Brain pericyte (primary cell): ENCODE data around the gene SYCE1.
"Not testable (repeated sequence)": the region's sequence is repeated elsewhere in the genome, so short reads cannot be mapped to it uniquely, and the experiment has no call there.

Experiments
- DNase-seq: peaks from one replicate; pipeline ENCODE4 v3.0.0-alpha.2; 2012; ENCODE audit warnings: low read depth, low spot score

The SYCE1 gene, protein sequence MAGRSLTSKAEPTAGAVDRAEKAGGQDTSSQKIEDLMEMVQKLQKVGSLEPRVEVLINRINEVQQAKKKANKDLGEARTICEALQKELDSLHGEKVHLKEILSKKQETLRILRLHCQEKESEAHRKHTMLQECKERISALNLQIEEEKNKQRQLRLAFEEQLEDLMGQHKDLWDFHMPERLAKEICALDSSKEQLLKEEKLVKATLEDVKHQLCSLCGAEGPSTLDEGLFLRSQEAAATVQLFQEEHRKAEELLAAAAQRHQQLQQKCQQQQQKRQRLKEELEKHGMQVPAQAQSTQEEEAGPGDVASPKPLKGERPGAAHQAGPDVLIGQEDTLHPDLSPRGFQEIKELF

DNA sequence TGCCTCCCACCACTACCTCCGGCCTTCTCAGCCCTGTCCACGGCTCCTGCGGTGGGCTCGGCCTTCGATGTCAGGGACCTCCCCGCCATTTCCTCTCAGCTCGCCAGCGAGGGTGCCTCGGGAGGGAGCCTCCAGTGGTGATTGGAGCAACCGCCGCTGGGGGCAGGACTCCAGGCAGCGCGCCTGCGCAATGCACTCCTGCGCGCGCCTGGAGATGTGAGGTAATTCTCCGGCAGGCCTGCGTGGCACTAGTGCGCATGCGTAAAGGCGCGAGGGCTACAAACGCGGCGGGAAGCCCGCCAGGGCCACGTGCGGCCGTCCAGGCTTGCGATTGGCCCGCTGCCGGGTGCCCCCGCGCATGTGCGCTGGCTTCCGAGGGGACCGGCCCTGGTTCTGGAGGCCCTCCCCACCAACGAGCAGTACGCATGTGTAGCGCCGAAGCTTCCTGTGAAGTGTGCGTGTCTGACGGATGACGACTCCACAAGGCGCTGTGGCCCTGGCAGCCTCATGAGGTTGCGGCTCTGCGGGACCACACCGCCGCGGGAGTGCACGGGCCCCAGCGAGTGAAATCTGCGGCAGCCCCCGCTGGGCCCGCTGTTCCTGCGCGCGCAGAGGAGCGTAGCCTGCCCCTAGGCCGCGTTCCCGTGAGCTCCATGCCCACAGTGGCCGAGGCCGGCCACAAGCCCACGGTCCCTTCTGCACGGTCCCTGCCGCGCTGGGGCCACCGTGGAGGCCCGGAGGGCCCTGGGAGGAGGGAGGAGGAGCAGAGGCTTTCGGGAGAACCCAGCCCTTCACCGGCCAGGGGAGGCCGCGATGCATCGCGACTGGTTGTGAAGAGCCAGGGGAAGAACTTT, at the start of gene SYCE1:
SYCE1 (minus strand) TSS at position 143 of the 854 bp plus-strand sequence; CDS start at position 89, 54 bp downstream.
- no peak for DNase-seq

DNA sequence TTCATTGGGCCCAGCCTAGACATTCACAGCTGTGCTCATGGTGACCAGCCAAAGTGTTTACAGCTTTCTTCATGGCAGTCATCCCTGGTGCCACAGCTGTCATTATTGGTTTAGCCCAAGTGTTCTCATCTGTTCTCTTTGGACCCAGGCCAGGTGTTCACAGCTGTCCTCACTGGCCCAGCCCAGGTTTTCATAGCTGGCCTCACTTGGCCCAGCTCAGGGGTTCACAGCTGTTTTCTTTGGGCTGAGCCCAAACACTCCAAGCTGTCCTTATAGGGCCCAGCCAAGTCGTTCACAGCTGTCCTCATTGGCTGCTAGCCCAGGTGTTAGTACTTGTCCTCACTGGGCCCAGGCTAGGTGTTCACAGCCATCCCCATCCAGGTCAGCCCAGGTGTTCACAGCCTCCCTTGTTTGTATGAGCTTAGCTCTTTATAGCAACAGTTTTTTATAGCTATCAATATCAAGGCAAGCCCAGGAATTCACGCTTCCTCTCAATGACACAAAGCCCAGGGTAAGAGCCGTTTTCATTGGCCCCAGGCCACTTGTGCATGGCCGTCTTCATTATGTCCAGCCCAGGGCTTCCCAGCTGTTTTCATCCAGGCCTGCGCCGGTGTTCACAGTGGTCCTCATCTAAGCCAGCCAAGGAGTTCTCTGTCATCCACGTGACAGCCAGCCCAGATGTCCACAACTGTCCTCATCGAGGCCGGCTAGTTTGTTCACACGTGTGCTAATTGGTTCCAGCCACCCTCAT, 49.6 kb upstream of the SYCE1 start:
- DNase-seq: no peak

DNA sequence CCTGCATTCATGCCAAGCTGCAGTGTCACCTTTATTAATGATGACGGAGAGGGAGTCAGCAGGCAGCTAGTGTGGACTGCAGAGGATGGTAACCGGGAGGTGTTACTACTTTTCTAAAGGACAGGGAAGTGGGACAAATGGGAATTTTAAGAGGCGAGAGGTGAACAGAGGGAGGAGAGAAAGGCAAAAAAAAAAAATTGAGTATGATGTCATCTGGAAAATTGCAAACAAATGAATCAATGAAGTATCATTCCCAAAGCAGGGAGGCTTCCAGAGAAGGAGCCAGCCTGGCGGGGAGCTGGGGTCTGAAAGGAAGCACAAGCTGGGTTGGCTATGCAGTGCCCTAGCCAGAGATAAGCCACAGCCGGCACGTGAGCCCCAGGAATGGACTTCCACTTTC, 48.3 kb upstream of the SYCE1 start:
- no peak for DNase-seq

DNA sequence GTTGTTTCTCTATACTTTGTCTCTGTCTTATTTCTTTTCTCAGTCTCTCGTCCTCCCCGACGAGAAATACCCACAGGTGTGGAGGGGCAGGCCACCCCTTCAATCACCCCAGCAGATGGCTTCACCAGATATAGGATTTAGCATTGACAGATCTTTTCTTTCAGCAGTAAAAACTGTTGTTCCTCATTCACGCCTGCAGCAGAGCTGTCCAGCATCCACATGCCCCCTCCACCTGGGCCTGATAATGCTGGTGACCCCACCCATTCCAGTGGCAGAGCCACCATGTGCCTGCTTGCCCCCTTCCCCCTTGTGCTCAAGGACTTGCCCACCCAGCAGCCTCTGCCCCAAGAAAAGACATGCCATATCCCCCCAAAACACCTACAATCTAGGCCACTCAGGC, 45.7 kb upstream of the SYCE1 start:
- DNase-seq: no peak

DNA sequence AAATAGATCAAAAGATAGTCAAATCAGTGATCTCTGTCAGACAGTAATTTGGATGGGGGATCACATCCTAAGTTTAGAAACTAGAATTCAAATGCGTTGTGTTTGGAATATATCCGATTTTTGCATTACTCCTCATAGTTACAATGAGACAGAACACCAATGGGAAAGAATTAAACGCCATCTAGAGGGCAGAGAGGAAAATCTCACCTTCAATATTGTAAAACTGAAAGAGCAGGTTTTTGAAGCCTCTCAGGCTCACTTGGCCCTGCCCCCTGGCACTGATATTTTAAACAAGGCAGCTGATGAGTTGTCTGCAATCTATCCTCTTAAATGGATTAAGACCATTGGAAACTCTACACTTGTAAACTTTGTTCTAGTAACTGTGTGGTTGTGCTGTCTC, 43.5 kb upstream of the SYCE1 start:
- DNase-seq: no peak

DNA sequence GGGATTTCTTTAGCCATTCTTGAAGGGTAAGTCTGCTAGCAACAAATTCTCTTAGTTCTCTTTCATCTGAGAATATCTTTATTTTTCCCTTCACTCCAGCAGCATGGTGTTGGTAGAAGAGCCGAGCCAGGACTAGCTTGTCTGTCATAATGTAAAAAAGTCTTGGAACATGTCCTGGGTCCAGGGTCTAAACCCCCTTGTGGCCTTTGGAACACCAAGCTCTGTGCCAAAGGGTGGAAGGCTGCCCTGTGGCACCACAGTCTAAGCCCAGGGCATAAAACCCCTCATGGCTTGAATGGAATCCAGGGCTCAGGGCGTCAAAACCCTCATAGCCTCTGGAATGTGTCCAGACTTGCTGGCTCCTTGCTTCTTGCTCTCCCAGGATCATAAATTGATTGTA, 38.1 kb upstream of the SYCE1 start:
- DNase-seq: not testable (repeated sequence)

DNA sequence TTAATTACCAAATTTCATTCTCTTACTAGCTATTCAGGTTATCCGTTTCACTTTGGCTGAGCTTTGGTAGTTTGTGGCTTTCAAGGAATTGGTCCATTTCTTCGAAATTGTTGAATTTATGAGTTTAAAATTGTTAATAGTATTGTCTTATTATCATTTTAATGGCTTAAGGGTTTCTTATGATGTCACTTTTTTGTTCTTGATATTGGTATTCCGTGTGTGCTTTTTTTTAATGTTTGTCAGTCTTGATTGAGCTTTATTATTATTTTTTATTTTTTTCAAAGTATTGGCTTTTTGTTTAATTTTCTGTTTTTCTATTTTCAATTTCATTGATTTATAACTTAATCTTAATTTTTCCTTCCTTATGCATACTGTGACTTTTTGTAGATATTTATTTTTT, 35.3 kb upstream of the SYCE1 start:
- DNase-seq: no peak

DNA sequence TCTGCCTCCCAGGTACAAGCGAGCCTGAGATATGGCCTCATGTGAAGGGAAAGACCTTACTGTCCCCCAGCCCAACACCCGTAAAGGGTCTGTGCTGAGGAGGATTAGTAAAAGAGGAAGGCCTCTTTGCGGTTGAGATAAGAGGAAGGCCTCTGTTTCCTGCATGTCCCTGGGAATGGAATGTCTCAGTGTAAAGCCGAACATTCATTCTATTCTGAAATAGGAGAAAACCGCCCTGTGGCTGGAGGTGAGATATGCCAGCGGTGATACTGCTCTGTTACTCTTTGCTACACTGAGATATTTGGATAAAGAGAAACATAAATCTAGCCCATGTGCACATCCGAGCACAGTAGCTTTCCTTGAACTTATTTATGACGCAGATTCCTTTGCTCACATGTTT, 34.5 kb upstream of the SYCE1 start:
- not testable (repeated sequence) for DNase-seq

DNA sequence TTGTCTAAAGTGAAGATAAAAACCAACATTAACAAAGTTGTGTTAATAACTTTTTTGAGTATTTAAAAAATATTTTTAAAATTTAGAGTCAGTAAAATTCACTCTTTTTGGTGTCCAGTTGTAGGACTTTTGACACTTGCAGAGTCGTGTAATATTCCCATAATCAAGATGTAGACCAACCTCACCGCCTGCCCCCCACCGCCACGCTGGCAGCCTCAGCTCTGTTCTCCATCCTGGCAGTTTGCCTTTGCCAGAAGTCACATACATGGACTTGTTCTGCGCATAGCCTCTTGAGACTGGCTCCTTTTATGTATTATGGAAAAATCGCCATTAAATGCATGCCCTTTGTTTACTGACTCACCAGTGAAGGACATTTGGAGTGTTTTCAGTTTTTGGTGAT, 27.3 kb upstream of the SYCE1 start:
- no peak for DNase-seq

DNA sequence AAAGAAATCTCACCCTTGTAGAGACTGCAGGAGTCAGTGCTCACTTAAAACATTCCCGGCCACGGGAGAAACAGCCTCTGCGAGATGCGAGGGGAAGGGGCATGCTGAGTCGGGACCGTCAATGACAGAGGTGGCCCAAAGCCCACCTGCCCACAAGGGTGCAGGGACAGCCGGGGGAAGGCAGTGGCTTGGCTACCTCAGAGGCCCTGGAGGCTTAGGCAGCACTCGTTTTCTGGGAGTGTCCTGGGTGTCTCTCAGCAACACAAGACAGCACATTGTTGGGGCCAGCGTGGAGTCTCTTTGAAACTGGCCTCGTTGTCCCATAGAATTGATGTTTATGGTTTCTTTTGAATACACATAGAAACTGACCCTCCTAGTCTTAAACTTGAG, 25.6 kb upstream of the SYCE1 start:
- DNase-seq: no peak

DNA sequence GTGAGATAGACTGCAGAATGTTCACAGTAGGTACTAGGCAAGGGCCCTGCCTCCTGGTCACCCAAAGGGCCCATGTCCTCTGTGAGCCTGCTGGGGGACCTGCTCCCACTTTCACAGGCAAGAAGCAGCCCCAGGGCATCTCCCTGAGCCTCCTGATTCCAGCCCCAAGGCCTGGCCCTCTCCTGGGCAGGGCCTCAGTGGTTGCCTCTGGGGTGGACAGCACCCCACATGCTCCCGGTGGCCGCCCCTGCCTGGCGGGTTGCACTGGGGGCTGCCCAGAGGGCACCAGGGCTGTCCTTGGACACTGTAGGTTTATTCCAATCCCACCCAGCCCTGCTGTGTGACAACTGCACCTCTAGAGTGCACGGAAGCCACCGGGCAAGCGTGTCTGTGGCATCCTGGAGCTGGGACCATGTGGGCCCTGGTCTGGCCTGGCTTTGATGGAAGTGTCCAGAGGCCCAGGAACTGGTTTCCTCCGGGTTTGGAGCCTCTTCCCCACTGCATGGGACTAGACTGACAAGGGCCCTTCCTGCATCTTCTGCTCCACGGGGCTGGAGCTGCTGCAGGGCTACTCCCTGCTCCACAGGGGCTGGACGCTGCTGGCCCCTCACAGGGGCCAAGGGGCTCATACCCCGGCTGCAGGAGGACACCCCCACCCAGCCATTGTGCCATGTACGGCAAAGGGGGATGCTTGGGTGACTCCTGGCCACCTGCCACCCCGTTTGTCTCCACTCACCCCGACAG, 25.0 kb upstream of the SYCE1 start:
- DNase-seq: no peak

DNA sequence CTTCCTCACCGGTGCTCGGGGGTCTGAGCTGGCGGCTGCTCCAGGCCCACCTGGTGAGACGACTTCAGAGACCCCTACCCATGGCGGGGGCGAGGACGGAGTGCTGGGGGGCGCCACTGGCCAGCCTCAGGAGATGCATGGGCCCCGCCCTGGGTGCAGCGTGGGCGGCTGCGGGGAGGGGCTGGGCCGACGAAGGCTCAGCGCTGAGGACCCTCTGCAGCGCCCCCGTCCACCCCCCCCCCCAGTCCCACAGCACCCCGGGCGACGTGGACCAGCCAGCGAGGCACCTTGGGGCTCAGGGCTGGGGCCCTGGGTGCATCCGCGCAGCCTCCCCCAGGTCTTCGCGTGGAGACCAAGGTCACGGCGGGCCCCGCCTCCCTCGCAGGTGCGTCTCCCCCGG, 11.7 kb upstream of the SYCE1 start:
- not testable (repeated sequence) for DNase-seq

DNA sequence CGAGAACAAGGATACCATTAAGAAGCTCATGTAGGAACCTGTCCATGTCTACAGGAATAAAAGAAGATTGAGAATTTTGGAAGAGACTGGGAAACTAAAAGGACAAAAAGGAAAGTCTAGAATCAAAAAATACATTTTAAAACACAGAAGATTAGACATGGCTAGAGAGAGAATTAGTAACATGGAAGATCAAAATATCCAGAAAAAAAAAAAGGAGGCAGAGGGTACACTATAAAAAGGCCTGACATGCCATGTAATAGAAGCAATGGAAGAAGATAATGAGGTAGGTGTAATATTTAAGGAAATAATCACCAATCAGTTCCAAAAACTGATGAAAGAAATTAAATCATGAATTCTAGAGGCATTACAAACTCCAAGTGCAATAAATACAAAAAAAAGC, 8.1 kb upstream of the SYCE1 start:
- not testable (repeated sequence) for DNase-seq

DNA sequence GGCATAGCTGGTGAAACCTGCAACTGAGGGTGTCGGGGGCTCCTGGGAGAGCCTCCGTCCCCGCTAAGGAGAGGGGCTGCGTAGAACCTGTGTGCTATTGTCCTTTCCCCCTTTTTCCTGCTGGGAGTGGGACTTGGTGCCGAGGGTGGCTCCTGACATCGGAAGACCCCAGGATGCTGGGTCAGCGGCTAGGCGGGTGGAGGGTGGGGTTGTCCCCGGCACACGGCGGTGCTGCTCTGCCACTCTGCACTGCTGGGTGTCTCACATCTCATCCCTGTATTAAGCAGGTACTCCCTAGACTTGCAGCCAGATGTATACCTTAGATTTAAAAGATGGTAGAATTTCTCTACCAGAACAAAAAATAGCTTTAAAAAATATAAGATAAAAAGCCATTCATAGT, 6.7 kb upstream of the SYCE1 start:
- not testable (repeated sequence) for DNase-seq

DNA sequence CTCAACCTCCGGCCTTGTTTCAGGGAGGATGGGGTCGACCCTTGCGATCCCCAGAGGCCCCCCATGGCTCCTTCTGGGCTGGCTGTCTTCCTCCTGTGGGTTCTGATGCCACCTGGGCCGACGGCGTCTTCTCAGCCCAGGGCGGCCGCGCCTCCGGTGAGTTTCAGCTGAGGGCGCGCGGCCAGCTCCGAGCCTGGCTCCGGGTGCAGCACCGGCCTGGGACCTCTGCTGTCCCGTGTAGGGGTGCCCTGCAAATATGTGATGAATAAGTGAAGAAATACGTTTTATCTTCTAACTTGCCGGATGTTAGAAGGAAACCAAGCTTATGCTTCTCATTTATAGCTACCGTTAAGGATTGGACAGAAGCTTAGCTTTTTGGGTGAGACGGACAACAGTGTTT, 4.4 kb upstream of the SYCE1 start:
- not testable (repeated sequence) for DNase-seq

DNA sequence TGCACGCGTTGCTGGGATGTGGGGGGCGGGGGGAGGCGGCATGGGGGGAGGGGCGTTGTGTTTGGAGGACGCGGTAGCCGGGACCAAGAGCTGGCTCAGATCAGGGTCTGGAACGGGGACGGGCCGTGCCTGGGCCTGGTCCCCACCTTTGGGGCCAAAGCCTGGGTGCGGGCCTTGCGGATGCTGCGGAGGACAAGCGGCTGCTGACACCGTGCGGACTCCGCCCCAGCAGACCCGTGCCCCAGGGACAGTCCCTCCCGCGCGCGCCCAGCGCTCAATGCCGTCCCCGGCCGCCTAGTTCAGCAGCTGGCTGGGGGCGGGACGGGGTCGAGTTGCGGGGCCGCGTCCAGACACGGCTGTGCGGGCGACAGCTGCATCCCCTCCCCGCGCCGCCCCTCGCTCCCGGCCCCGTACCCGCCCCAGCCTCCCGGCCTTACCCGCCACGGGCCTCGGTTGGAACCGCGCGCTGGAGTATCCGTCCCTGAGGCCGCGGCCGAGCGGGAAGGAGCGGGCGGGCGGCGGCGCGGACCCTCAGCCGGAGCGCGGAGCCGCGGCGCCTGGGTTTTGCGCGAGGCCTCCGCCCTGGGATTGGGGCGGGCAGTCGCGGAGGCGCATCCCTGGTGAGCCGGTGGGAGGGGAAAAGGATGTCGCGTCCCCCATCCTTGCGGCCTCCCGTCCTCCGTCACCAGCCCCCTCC, 3.6 kb upstream of the SYCE1 start:
- not testable (repeated sequence) for DNase-seq

DNA sequence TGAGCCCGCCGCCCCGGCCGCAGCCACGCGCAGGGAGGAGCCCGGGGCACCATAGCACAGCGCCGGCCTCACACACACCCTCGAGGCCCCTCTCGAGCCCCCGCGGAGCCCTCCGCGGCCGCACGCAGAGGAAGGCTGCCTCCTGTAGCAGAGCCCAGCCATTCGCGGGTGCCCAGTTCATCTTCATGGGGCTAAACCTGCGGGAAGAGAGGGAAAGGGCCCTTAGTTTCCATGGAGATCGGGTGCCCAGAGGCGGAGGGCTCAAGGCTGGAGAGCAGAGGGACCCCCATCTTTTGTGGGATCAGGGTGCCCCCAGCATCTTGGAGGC, 2.9 kb upstream of the SYCE1 start:
- no peak for DNase-seq

DNA sequence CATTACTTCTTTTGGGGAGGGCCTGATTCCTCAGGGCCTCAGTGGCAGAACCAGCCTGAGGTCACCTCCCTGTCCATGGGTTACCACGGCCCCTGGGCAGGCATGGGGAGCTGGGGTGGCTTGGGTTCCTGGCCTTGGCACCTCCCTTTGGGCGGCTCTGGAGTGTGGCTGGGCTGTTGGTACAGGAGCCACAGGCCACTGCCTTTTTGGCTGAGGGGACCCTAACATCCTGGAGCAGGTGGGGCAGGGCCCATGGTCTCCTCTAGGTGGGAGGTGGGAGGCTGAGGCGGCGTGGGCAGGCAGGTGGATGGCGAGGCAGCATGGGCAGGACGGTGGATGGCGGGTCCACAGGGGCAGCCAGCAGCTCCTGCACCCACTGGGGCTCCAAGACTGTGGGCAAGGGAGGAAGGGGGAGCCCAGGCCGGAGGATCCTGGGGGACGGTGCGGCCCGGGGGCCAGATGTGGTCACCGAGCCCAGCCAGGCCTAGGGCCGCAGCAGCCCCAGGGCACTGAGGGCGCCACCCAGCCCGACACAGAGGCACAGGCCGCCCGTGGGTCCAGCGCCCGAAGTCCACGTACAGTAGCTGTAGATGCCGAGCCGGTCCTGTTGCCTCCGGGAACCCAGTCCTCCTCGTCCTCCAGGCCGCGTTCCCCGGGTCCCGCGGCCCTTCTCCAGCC, 2.4 kb upstream of the SYCE1 start:
- no peak for DNase-seq

DNA sequence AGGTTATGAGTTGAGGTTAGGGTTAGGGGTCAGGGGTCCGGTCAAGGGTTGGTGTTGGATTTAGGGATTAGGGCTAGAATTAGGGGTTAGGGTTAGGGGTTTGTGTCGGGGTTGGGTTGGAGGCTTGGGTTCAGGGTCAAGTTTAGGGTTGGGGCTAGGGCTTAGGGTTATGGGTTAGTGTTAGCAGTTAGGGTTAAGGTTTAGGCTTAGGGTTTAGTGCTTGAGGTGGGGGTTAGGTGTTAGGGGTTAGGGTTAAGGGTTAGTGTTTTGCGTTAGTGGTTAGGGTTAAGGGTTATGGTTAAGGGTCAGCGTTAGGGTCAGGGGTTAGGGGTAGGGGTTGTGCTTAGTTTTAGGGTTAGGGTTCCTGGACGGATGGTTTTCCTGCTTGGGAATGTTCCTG, 1.7 kb upstream of the SYCE1 start:
- no peak for DNase-seq

DNA sequence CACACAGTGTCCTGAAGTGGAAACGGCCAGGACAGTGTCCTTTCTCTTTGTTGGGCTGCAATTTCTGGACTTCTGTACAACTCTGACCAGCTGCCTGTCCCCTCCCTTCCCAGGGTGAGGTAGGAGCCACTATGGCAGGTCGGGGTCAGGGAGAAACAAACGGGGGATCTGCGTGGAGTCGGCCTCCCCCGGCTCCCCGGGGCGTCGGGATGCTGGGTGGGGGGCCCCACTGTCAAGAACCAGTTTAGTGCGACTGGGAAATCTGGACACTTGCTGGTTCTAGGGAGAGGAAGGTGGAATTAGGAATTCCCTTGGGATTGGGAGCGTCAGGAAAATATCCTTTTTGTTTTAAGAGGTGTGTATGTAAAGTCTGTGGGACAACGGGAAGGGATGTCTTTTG, 567 bp downstream of the SYCE1 start:
- DNase-seq: no peak

DNA sequence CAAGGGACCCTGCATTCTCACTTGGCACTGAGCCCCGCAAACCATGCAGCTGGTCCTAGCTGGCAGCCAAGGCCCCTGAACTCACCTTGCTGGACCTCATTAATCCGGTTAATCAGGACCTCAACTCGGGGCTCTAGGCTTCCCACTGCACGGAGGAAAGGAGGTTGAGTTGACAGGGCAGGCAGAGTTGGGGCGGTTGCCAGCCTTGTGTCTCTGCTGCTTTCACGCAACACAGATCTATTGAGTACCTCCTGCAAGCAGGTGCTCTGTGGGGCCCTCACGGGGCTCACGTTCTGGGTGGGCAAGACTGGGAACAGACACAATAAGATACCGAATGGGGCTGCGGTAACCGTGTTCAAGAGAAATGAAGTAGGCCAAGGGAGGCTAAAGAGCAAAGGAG, 6.2 kb downstream of the SYCE1 start:
- DNase-seq: no peak
